Heart left ventricle (tissue), 16 donors: ENCODE measurements around the gene TMSB4Y. TPM values are rescaled to one million over a fixed set of nuclear protein-coding genes. Genes with fewer than 3 reads are reported as not detected.

Experiments
- ATAC-seq, 4 donors: fragments of 200-7000 bp; cut with Tn5 transposase; one replicate each; pipeline ENCODE4 v1.9.1; 2020 to 2022; ENCODE audit warnings: moderate library complexity in 4 of 4, mild to moderate bottlenecking in 3 of 4, moderate number of reproducible peaks in 1 of 4
- DNase-seq, 5 donors: peaks; one replicate each; pipeline ENCODE4 v3.0.0-alpha.2; 2020
- H3K27ac ChIP-seq, 12 donors: fragments of 200-600 bp; sonication (generic) in 4 of 12; one replicate each; pipeline versions ENCODE4 v1.5.0 to v1.8.0; 2016 to 2022; ENCODE audit warnings: mild to moderate bottlenecking in 2 of 12
- H3K27me3 ChIP-seq, 9 donors: fragments of 200-600 bp; sonication (generic) in 2 of 9; one replicate each; pipeline versions ENCODE4 v1.5.1 to v1.8.0; 2016 to 2022; ENCODE audit warnings: mild to moderate bottlenecking in 3 of 9
- H3K36me3 ChIP-seq, 9 donors: fragments of 200-600 bp; sonication (generic) in 2 of 9; one replicate each; pipeline versions ENCODE4 v1.5.0 to v1.8.0; 2018 to 2022; ENCODE audit warnings: mild to moderate bottlenecking in 2 of 9
- H3K4me1 ChIP-seq, 12 donors: fragments of 200-600 bp; sonication (generic) in 4 of 12; one replicate each; pipeline versions ENCODE4 v1.5.0 to v1.8.0; 2016 to 2022; ENCODE audit warnings: mild to moderate bottlenecking in 3 of 12
- H3K4me3 ChIP-seq, 12 donors: fragments of 200-600 bp; sonication (generic) in 4 of 12; one replicate each; pipeline versions ENCODE4 v1.5.0 to v1.8.0; 2017 to 2022; ENCODE audit warnings: mild to moderate bottlenecking in 9 of 12, moderate library complexity in 4 of 12
- H3K9me3 ChIP-seq, 12 donors: fragments of 200-600 bp; sonication (generic) in 4 of 12; one replicate each; pipeline versions ENCODE4 v1.5.0 to v1.8.0; 2016 to 2022; ENCODE audit warnings: mild to moderate bottlenecking in 1 of 12
- POLR2A ChIP-seq, 2 donors: fragments of 450-650 bp; IDR thresholded peaks; one replicate each; pipeline ENCODE4 v1.6.1; 2017; ENCODE audit warnings: antibody characterized with exemption in 2 of 2, mild to moderate bottlenecking in 2 of 2, moderate library complexity in 2 of 2
- WGBS, 4 donors: extraction: QIAGEN DNeasy Blood & Tissue Kit in 2 of 4; methylation state at CpG; one replicate each; pipeline versions ENCODE4 v1.1.5 to v1.1.7; 2013 to 2018; 5-methylcytosine and 5-hydroxymethylcytosine counted together
- intact Hi-C, 10 donors: fragments of 100-400 bp; cut with DNase I; formaldehyde crosslinking; loops; one replicate each; pipeline versions ENCODE4 v1.11.1 to v1.14.2; 2022
- long read RNA-seq, 3 donors: library from polyadenylated mRNA; unstranded; transcript quantifications; one replicate each; pipeline ENCODE4 v2.0.0, GENCODE V29; 2020 to 2021
- polyA plus RNA-seq, 2 donors: library from polyadenylated mRNA; stranded (reverse); fragments of 200-250 nt; gene quantifications; one replicate each; pipeline ENCODE4 v1.2.3, GENCODE V29; 2013
- total RNA-seq, 9 donors: library from RNA; depleted of rRNA in 2 of 9; stranded (reverse); fragments of >200 nt in 2 of 9; fragmentation: NEBNext Ultra II Directional in 3 of 9; extraction: Animal tissue kit (Norgen Biotek cat#: 25700) in 3 of 9; gene quantifications; one replicate each; pipeline versions ENCODE4 v1.1.0 to v1.2.4, GENCODE V29; 2016 to 2023
- TF ChIP-seq, protein P1 (sequence below), 12 donors: fragments of 200-600 bp; sonication (generic) in 4 of 12; IDR thresholded peaks; one replicate each; pipeline versions ENCODE4 v1.5.0 to v1.8.0; 2018 to 2022; ENCODE audit warnings: antibody characterized with exemption in 12 of 12, mild to moderate bottlenecking in 5 of 12
- donor health status: ischemic (EF 13 %, LVEDD 7.1; RV severe dilation, severe dysfunction).
- donor health status: healthy with polysubstance abuse.
- donor health status: DM: no; HTN: yes; CAD: no.
- donor health status: DM: no; HTN: no; CAD: no.
- donor health status: ischemic (EF 25% LVEDD 6.9; RV normal size, moderate dysfunction).
- donor health status: ischemic (EF 25% LVEDD 5.7; RV mildly dilated, moderate dysfunction).
- donor health status: healthy.
- donor health status: DM: yes; HTN: yes; CAD: no.
- donor health status: ischemic (EF 35%, LVEDD 5.7; RV mildly dilated, moderate dysfunction).
- donor health status: nonischemic (EF 11% LVEDD 7.7; RV severe dilation, severe dysfunction).
- donor health status: DM: yes; HTN: yes; CAD: no.
- donor health status: PGD.
- donor health status: ischemic (EF 29% LVEDD 5.4; RV normal size, mild dysfunction).
- donor health status: nonischemic (EF 23%, LVEDD 6.1; RV moderate dilation, normal function).

The TMSB4Y gene
- total RNA-seq (1 to 10 TPM in 2 of 9 donors, under 1 TPM in 2, not detected in 5; 0.93 to 2.2 (median 1.1) TPM), polyA plus RNA-seq (under 1 TPM; 0.53 to 0.65 TPM)
- long read RNA-seq, donor 1 = 0 reads
- long read RNA-seq, donor 2 = 0 reads
- long read RNA-seq, donor 3, partial matches to known transcripts = 0 of 1 reads
- long read RNA-seq, donor 3, other reads (novel, unspliced or antisense) = 0 of 1 reads

- no peak for TF ChIP-seq POLR2A (IDR thresholded peaks at IDR 0.05)
- TF ChIP-seq, protein P1, sequence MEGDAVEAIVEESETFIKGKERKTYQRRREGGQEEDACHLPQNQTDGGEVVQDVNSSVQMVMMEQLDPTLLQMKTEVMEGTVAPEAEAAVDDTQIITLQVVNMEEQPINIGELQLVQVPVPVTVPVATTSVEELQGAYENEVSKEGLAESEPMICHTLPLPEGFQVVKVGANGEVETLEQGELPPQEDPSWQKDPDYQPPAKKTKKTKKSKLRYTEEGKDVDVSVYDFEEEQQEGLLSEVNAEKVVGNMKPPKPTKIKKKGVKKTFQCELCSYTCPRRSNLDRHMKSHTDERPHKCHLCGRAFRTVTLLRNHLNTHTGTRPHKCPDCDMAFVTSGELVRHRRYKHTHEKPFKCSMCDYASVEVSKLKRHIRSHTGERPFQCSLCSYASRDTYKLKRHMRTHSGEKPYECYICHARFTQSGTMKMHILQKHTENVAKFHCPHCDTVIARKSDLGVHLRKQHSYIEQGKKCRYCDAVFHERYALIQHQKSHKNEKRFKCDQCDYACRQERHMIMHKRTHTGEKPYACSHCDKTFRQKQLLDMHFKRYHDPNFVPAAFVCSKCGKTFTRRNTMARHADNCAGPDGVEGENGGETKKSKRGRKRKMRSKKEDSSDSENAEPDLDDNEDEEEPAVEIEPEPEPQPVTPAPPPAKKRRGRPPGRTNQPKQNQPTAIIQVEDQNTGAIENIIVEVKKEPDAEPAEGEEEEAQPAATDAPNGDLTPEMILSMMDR (IDR thresholded peaks at IDR 0.05) = peak in 1 of 12 donors; percentile 13
- Histone ChIP-seq H3K9me3 (no peaks in the 10 kb centered on the region), H3K4me3 (peak within 1 kb of the TSS in 7 of 12 donors; percentile 40 to 70 (median 60)), H3K27me3 (no peaks in the 10 kb centered on the region), H3K4me1 (peaks cover 0 to 10% (median 0%) of the 10 kb centered on the region in 12 donors), H3K27ac (peak within 1 kb of the TSS in 7 of 12 donors; percentile 84 to 96 (median 89)), H3K36me3 (no peaks in the 10 kb centered on the region)
- ATAC-seq (peak in 2 of 4 donors; percentile 89 to 97), DNase-seq (peak in 3 of 5 donors; percentile 68 to 85 (median 78))
- intact Hi-C loops = loop anchor here in 2 of 10 donors (2.0 to 10.0 kb wide), 2 partner anchors 225 to 269 kb away; no protein-coding TSS in a partner anchor
- 1% methylated on average over 28 of the region's 28 CpGs; no CpG with 5 or more reads in 2 of the 4 donors for WGBS, 4 donors
These were observed at the start of gene TMSB4Y for GRCh38 chrY:13703568-13703968. TMSB4Y (plus strand) TSS chrY:13703899.

DNA sequence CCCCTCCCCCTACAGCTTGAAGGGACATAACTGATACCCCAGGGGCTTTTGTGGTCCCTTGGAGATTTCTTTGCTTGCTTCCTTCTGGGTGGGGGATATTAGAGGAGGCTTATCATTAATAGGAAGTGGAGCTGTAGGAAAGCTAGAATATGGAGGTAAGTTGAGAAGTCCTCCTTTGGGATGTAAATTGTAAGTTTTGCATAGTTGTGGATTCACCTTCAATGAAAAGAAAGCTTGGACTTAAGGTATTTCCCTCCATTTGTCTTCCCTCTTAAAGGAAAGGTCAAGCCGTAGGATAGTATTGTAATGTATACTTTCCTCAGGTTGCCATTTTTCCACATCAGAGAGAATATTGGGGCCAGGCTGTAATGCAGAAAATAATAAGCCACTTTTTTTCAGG, 39.5 kb upstream of the TMSB4Y start:
- no peak overlapping the region for H3K4me3 ChIP-seq
- intact Hi-C loops = loop anchor here in 1 of 10 donors (10.0 kb wide), 1 partner anchor 59 kb away; no protein-coding TSS in a partner anchor
- TF ChIP-seq POLR2A (IDR thresholded peaks at IDR 0.05) = no peak
- TF ChIP-seq, protein P1 (IDR thresholded peaks at IDR 0.05) = no peak
- H3K36me3 ChIP-seq = no peaks in the 10 kb centered on the region
- no peak for ATAC-seq
- no peak overlapping the region for H3K27ac ChIP-seq
- H3K9me3 ChIP-seq = no peaks in the 10 kb centered on the region
- 86 to 92% methylated on average over 1 of the region's 1 CpG; no CpG with 5 or more reads in 2 of the 4 donors for WGBS, 4 donors
- H3K27me3 ChIP-seq = no peaks in the 10 kb centered on the region
- no peaks in the 10 kb centered on the region for H3K4me1 ChIP-seq
- DNase-seq = no peak

- no peaks in the 10 kb centered on the region for H3K36me3 ChIP-seq
- no peaks in the 10 kb centered on the region for H3K27me3 ChIP-seq
- DNase-seq (no peak), ATAC-seq (no peak)
- no peak overlapping the region for H3K27ac ChIP-seq
- H3K4me1 ChIP-seq = no peaks in the 10 kb centered on the region
- H3K9me3 ChIP-seq = peaks cover 0 to 20% (median 0%) of the 10 kb centered on the region in 12 donors
- intact Hi-C loops = no loop called here
- TF ChIP-seq POLR2A (IDR thresholded peaks at IDR 0.05) = no peak
- TF ChIP-seq, protein P1 (IDR thresholded peaks at IDR 0.05) = no peak
- WGBS, 4 donors = 80 to 88% methylated on average over 2 of the region's 2 CpGs; no CpG with 5 or more reads in 2 of the 4 donors
- no peak overlapping the region for H3K4me3 ChIP-seq
These were observed 32.6 kb upstream of the TMSB4Y start for GRCh38 chrY:13671122-13671521.

GRCh38 chrY:13702276-13702675, 1.4 kb upstream of the TMSB4Y start:
- Histone ChIP-seq H3K27me3 (no peaks in the 10 kb centered on the region), H3K4me1 (peaks cover 0 to 10% (median 0%) of the 10 kb centered on the region in 12 donors), H3K27ac (no peak overlapping the region), H3K9me3 (no peaks in the 10 kb centered on the region), H3K4me3 (no peak overlapping the region), H3K36me3 (no peaks in the 10 kb centered on the region)
- ATAC-seq (no peak), DNase-seq (no peak)
- intact Hi-C loops = loop anchor here in 2 of 10 donors (2.0 to 10.0 kb wide), 2 partner anchors 223 to 267 kb away; no protein-coding TSS in a partner anchor
- 89% methylated on average over 11 of the region's 11 CpGs; no CpG with 5 or more reads in 2 of the 4 donors for WGBS, 4 donors
- TF ChIP-seq, protein P1 (IDR thresholded peaks at IDR 0.05) = no peak
- no peak for TF ChIP-seq POLR2A (IDR thresholded peaks at IDR 0.05)
